Measurements from ENCODE around the gene PCA3.

Gene PCA3

DNA sequence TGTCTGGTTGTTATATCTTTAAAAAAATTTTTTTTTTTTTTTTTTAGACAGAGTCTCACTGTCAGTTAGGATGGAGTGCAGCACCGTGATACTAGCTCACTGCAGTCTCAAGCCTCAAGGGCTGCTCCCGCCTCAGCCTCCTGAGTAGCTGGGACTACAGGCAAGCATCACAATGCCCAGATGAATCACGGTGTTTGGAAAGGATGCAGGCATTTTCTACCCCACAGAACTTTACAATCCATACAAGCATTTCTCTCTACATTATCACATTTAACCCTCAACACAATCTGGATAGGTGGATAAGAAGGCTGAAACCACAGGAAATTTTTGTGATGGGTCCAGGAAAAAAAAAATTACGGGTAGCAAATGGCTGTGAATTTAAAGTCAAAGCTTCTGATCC lies 5.8 kb upstream of the PCA3 start:
- FAIRE-seq = no peak

GRCh38 chr9:76759732-76760131 lies 4.5 kb upstream of the PCA3 start:
- FAIRE-seq = no peak

DNA sequence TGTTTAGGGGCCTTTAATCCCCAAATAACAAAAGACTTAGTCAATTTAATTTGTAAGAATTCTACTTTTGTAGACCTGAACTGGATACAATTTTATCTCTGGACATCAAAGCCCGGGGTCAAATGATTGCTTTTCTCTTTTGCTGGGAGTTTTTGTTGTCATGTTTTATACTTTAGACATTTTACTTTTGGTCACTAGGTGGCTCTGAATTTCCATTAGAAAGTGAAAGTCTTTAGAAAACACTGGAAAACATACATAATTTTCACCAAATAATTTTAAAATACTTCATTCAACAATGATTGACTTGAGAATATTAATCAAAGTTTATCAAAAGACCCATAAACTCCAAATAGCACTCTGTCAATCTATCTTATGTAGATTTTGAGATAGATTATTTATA lies 2.8 kb upstream of the PCA3 start:
- FAIRE-seq = no peak

GRCh38 chr9:76766126-76766525 lies 1.9 kb downstream of the PCA3 start:
- no peak for FAIRE-seq

GRCh38 chr9:76772686-76773445 lies 8.6 kb downstream of the PCA3 start:
- FAIRE-seq = no peak

GRCh38 chr9:76784881-76785280 lies 20.6 kb downstream of the PCA3 start:
- no peak for FAIRE-seq

GRCh38 chr9:76785501-76785900 lies 21.3 kb downstream of the PCA3 start:
- no peak for FAIRE-seq

GRCh38 chr9:76787677-76788076 lies 23.4 kb downstream of the PCA3 start:
- FAIRE-seq = no peak

GRCh38 chr9:76789840-76790239 lies 25.6 kb downstream of the PCA3 start:
- no peak for FAIRE-seq

GRCh38 chr9:76793784-76794431 lies 29.7 kb downstream of the PCA3 start:
- no peak for FAIRE-seq

GRCh38 chr9:76796296-76796695 lies 32.1 kb downstream of the PCA3 start:
- no peak for FAIRE-seq

DNA sequence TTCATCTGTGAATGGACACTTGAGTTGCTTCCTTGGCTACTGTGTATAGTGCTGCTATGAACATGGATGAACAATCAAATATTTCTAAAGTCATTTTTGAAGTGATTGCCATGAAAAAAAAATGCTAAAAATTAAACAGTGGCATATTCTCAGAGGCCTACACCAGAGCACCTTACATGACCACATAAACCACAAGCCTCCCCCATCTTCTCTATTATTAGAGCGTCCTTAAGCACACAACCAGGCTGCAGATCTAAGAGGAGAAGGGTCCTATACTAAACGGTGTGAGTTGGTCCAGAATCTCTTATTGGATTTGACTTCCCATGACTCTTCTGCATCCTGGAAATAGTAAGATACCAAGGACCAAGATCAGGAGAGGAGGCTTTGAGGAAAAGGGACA lies 34.3 kb downstream of the PCA3 start:
- FAIRE-seq = peak; percentile 53

GRCh38 chr9:76799473-76799872 lies 35.2 kb downstream of the PCA3 start:
- no peak for FAIRE-seq

- no peak for FAIRE-seq
Observed at GRCh38 chr9:76800901-76801300, 36.7 kb downstream of the PCA3 start.

DNA sequence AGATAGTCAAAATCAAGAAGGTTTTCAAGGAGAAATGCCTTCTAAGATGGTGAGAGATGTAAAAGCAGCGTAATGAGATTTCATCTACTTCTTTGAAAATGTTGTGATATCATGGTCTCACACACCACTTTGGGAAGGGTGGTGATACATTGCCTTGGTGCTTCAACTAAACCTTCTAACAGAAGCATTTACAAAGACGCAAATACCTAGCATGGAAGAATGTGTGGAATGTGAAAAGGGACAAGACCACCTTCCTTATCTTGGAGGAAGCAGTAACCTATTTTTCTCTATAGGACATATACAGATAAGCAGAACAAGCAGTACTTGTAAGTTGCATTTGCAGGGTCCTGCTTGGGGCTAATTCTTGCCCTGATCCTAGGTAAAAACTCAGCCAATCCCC lies 38.8 kb downstream of the PCA3 start:
- FAIRE-seq = no peak

- no peak for FAIRE-seq
Observed at GRCh38 chr9:76803762-76804161, 39.5 kb downstream of the PCA3 start.

DNA sequence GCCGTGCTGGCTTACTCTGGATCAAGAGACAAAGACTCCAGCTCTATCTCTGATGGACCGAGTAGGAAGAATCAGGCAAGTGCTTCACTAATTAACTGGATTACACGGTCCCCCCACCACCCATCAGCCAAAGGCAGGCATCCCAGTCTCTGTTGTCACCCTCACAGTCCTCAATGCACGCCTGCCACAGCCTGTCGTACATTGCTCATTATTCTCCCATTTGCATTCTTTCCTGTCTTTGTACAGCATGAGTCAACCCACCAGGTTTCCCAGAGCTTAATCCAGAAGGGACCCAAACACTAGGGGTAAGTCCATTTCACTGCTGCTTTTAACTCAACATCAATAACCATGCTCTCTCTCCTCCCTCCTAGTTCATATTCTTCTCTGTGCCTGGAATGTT lies 44.4 kb downstream of the PCA3 start:
- FAIRE-seq = no peak

DNA sequence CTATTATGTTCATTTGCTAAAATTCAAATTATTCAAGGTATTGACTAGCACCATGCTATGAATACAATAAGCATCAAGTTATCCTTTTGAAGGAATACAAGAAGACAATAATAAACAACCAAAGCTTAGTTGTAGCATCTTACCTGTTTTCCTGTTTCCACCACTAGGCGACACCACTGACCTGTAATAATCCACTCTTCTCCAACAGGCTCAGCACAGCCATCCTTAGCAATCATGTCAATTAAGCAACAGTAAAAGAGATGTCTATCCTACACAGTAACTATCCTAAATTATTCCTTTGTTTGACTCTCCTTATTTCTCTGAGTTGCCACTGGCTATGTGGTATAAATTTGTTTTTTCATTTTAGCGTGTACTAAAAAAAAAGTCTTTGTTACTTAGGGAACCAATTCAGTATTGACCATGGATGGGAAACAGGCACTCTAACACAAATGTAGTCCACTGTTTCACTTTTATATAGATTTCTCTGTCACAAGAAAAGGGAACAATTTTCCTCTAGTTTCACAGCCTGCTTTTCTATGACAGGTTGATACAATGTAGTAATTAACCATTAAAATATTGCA lies 46.2 kb downstream of the PCA3 start:
- peak; percentile 95 for FAIRE-seq

DNA sequence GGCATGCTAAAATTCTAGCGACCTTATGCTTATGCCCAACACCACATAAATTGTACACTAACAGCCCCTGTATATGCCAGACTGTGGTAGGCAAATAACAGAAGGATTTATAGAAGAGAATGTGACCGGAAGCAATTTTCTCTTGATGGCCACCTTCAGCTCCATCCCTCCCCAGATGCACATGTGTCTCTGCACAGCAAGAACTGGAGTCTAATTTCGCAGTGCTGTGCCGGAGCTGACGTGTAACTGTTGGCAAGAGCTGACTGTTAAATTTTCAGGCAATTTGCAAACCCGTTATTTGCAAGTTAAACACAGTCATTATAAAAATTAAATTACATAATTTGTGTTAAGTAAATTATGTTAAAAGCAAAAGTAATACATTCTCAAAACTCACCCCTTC lies 48.4 kb downstream of the PCA3 start:
- FAIRE-seq = peak; percentile 47

DNA sequence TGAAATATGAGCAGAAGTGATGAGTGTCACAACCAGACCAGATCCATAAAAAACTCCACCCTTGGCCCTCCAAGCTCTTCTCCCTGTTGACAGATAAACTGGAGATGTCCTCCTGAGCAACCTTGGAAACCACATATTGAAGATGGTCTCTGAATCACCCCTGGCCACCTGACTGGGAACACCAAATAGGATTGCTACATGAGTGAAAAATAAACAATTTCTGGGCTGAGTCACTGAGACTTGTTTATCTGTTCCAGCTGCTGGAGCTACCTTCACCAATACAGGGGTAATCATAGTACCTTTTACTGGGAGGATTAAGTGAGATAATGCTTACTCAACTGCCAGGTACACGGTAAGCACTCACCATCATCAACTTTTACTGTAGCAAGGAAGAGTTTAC lies 53.3 kb downstream of the PCA3 start:
- peak; percentile 45 for FAIRE-seq

DNA sequence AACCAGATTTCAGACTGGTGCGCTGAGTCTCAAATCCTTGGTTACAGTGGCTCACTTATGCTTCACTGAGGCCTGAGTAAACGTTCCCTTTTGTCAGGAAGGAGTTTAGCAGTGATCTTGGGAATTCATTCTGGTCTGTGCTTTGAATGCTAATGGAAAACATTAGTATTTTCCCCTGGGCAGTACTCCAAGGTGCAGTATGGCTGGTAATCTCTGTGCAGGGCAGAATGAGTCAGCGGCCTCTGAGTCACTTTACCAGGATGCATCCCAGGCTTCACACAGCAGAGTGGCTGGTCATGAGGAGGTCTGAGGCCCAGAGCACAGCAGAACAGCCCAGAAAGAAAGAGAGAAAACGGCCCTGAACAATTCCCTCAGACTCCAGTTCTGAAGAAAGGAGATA lies 54.0 kb downstream of the PCA3 start:
- peak; percentile 90 for FAIRE-seq

GRCh38 chr9:76820431-76820830 lies 56.2 kb downstream of the PCA3 start:
- FAIRE-seq = no peak

GRCh38 chr9:76827296-76828080 lies 63.2 kb downstream of the PCA3 start:
- FAIRE-seq = no peak

- FAIRE-seq = no peak
Observed at GRCh38 chr9:76828447-76828846, 64.2 kb downstream of the PCA3 start.

Data from islet of Langerhans (tissue), 1 donor.